ENCODE results near the gene RRAS2. TPM values are rescaled to one million over a fixed set of nuclear protein-coding genes. Genes with fewer than 3 reads are reported as not detected.

The RRAS2 gene
- total RNA-seq, 1 donor from 2014 or later, result 47.1 TPM

DNA sequence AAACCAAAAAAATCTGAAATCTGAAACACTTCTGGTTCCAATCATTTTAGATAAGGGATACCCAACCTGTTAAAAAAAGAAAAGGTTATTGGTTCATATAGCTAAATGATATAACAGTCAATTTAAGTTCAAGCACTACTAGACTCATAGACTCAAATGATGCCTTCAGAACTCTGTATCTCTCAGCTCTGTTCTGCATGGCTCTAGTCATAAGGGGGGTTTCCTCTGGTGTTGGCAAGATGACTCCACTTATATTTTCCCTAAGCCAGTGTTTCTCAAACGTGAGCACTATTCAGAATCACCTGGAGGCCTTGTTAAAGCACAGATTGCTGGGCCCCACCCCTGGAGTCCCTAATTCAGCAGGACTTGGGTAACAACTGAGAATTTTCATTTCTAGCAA is 11.5 kb upstream of the RRAS2 start:
- Histone ChIP-seq H3K27ac (no peak overlapping the region), H3K4me1 (no peaks in the 10 kb centered on the region), H3K27me3 (no peaks in the 10 kb centered on the region), H3K4me3 (no peak overlapping the region), H3K36me3 (no peaks in the 10 kb centered on the region), H3K9me3 (no peaks in the 10 kb centered on the region)
- no peak for TF ChIP-seq CTCF (IDR thresholded peaks at IDR 0.05)
- ATAC-seq (no peak), DNase-seq (no peak)
- intact Hi-C loops (cut with DNase I), result no loop called here

GRCh38 chr11:14369598-14369997 is 10.6 kb upstream of the RRAS2 start:
- intact Hi-C loops (cut with DNase I), result no loop called here
- DNase-seq (no peak), ATAC-seq (no peak)
- no peaks in the 10 kb centered on the region for H3K4me1 ChIP-seq
- H3K36me3 ChIP-seq, result no peaks in the 10 kb centered on the region
- no peak overlapping the region for H3K4me3 ChIP-seq
- H3K27ac ChIP-seq, result no peak overlapping the region
- no peaks in the 10 kb centered on the region for H3K9me3 ChIP-seq
- no peaks in the 10 kb centered on the region for H3K27me3 ChIP-seq
- TF ChIP-seq CTCF (IDR thresholded peaks at IDR 0.05), result no peak

DNA sequence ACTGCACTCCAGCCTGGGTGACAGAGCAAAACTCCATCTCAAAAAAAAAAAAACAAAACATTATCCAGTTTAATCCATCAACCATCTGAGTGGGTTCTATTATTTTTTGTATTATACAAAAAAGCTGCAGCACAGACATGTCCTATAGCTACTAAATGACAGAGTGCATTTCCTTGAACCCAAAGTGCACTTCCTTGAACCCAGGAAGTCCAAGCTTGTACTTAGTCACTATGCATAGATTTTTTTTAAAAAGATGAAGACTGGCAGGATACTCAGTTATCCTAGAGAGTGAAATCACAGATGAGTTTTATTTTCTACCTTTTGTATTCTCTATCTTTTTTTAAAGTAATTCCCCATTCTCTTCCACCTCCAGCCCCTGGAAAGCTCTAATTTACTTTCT is 8.0 kb upstream of the RRAS2 start:
- no peak for DNase-seq
- no peak for TF ChIP-seq CTCF (IDR thresholded peaks at IDR 0.05)
- H3K27me3 ChIP-seq, result no peaks in the 10 kb centered on the region
- H3K36me3 ChIP-seq, result no peaks in the 10 kb centered on the region
- H3K9me3 ChIP-seq, result no peaks in the 10 kb centered on the region
- H3K4me3 ChIP-seq, result no peak overlapping the region
- no peaks in the 10 kb centered on the region for H3K4me1 ChIP-seq
- intact Hi-C loops (cut with DNase I), result no loop called here
- ATAC-seq, result no peak
- H3K27ac ChIP-seq, result no peak overlapping the region

GRCh38 chr11:14364322-14364721 is 5.3 kb upstream of the RRAS2 start:
- H3K36me3 ChIP-seq, result no peaks in the 10 kb centered on the region
- no peaks in the 10 kb centered on the region for H3K27me3 ChIP-seq
- intact Hi-C loops (cut with DNase I), result no loop called here
- H3K4me3 ChIP-seq, result no peak overlapping the region
- no peak for DNase-seq
- H3K4me1 ChIP-seq, result no peaks in the 10 kb centered on the region
- no peak for ATAC-seq
- H3K9me3 ChIP-seq, result no peaks in the 10 kb centered on the region
- no peak for TF ChIP-seq CTCF (IDR thresholded peaks at IDR 0.05)
- H3K27ac ChIP-seq, result no peak overlapping the region

DNA sequence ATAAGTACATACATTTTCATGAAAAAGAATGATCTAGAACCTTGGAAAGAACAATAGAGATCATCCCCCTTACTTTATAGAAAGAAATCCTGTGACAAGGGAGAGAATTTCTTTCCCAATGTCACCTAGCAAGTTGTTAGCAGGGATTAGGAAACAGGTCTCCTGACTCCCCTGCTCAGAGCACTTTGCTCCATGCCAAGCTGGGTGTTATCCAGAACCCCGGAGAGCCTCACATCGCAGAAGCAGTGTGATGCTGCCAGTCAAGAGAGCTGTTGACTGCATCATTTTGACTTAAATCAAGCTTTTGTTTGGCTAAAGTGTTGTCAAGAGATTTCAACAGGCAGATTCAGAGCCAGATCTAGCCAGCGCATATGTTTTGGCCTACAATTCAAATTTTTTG is 3.6 kb upstream of the RRAS2 start:
- ATAC-seq (no peak), DNase-seq (no peak)
- H3K4me1 ChIP-seq, result peaks cover 3% of the 10 kb centered on the region
- no peaks in the 10 kb centered on the region for H3K27me3 ChIP-seq
- intact Hi-C loops (cut with DNase I), result no loop called here
- no peak overlapping the region for H3K27ac ChIP-seq
- H3K36me3 ChIP-seq, result no peaks in the 10 kb centered on the region
- no peak for TF ChIP-seq CTCF (IDR thresholded peaks at IDR 0.05)
- H3K4me3 ChIP-seq, result no peak overlapping the region
- no peaks in the 10 kb centered on the region for H3K9me3 ChIP-seq

DNA sequence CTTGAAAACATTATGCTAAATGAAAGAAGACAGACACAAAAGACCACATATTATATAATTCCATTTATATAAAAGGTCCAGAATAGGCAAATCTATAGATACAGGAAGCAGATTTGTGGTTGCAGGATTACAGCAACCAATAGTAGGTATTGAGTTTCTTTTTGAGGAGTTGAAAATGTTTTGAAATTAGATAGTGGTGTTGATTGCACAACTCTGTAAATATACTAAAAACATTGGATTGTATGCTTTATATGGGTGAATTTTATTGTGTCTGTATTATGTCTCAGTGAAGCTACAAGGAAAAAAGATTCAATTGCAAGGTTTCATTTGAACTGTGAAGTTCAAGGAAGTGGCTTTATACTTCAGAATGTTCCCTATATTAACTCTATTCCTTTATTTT is 3.0 kb upstream of the RRAS2 start:
- H3K27me3 ChIP-seq, result no peaks in the 10 kb centered on the region
- TF ChIP-seq CTCF (IDR thresholded peaks at IDR 0.05), result no peak
- H3K27ac ChIP-seq, result no peak overlapping the region

More for the DNA sequence above, 3.0 kb upstream of the RRAS2 start:
- DNase-seq (no peak), ATAC-seq (no peak)
- H3K4me1 ChIP-seq, result peaks cover 9% of the 10 kb centered on the region
- H3K4me3 ChIP-seq, result no peak overlapping the region
- no peaks in the 10 kb centered on the region for H3K36me3 ChIP-seq
- intact Hi-C loops (cut with DNase I), result no loop called here
- no peaks in the 10 kb centered on the region for H3K9me3 ChIP-seq

Data from upper lobe of right lung (tissue), 1 donor.